Neural progenitor cell (in vitro differentiated cells): ENCODE results near the gene GALNT3. TPM values are rescaled to one million over a fixed set of nuclear protein-coding genes. Genes with fewer than 3 reads are reported as not detected.

Experiments
- DNase-seq: peaks from one replicate; pipeline ENCODE4 v3.0.0-alpha.2; 2016; ENCODE audit warnings: low spot score
- H2AFZ ChIP-seq: fragments of 200-600 bp; sonication (generic); replicated peaks from 2 replicates; pipeline ENCODE4 v1.6.1; 2016; ENCODE audit warnings: antibody characterized with exemption
- H3F3A ChIP-seq: fragments of 200-600 bp; sonication (generic); 2 replicates; pipeline ENCODE4 v1.6.1; 2016; ENCODE audit warnings: antibody characterized with exemption, low read depth
- H3K27ac ChIP-seq: fragments of 200-600 bp; sonication (generic); 2 replicates; pipeline ENCODE4 v1.5.1; 2016; ENCODE audit warnings: mild to moderate bottlenecking
- H3K27me3 ChIP-seq: fragments of 200-600 bp; sonication (generic); 2 replicates; pipeline ENCODE4 v1.6.1; 2016; ENCODE audit warnings: mild to moderate bottlenecking, moderate library complexity
- H3K36me3 ChIP-seq: fragments of 200-600 bp; sonication (generic); 2 replicates; pipeline ENCODE4 v1.5.1; 2016
- H3K4me1 ChIP-seq: fragments of 200-600 bp; sonication (generic); 2 replicates; pipeline ENCODE4 v1.6.1; 2016; ENCODE audit warnings: mixed run types
- H3K4me2 ChIP-seq: fragments of 200-600 bp; sonication (generic); 2 replicates; pipeline ENCODE4 v1.6.1; 2016
- H3K4me3 ChIP-seq: fragments of 200-600 bp; sonication (generic); 2 replicates; pipeline ENCODE4 v1.5.1; 2016
- H3K79me2 ChIP-seq: fragments of 200-600 bp; sonication (generic); 2 replicates; pipeline ENCODE4 v1.6.1; 2016; ENCODE audit warnings: low read depth
- H3K9ac ChIP-seq: fragments of 200-600 bp; sonication (generic); 2 replicates; pipeline ENCODE4 v1.6.1; 2016
- H3K9me3 ChIP-seq: fragments of 200-600 bp; sonication (generic); 2 replicates; pipeline ENCODE4 v1.5.1; 2016; ENCODE audit warnings: low read depth
- H4K20me1 ChIP-seq: fragments of 200-600 bp; sonication (generic); 2 replicates; pipeline ENCODE4 v1.6.1; 2016; ENCODE audit warnings: low read depth
- H3K27ac Mint-ChIP-seq: 3 replicates; pipeline ENCODE4 v1.8.0; 2021; ENCODE audit warnings: mixed read lengths
- H3K27me3 Mint-ChIP-seq: 2 replicates; pipeline ENCODE4 v1.8.0; 2022; ENCODE audit warnings: low read depth, mild to moderate bottlenecking, inconsistent platforms, moderate library complexity, mixed read lengths; ENCODE audit not compliant: insufficient read depth
- H3K36me3 Mint-ChIP-seq: 3 replicates; pipeline ENCODE4 v1.8.0; 2021; ENCODE audit warnings: mixed read lengths
- H3K4me1 Mint-ChIP-seq: 3 replicates; pipeline ENCODE4 v1.8.0; 2021; ENCODE audit warnings: mixed read lengths
- H3K4me3 Mint-ChIP-seq: 3 replicates; pipeline ENCODE4 v1.8.0; 2021; ENCODE audit warnings: mild to moderate bottlenecking, moderate library complexity, mixed read lengths
- H3K9me3 Mint-ChIP-seq: 3 replicates; pipeline ENCODE4 v1.8.0; 2020; ENCODE audit warnings: mixed read lengths
- EZH2 ChIP-seq: fragments of 200-600 bp; sonication (generic); IDR thresholded peaks from 2 replicates; pipeline ENCODE4 v1.6.1; 2017; ENCODE audit warnings: antibody characterized with exemption, mild to moderate bottlenecking, moderate library complexity
- EZH2phosphoT487 ChIP-seq: fragments of 200-600 bp; sonication (generic); IDR thresholded peaks from 2 replicates; pipeline ENCODE4 v1.6.1; 2017; ENCODE audit warnings: antibody characterized with exemption
- total RNA-seq: library from RNA; depleted of rRNA; stranded (reverse); fragments of >200 nt; gene quantifications from 2 replicates; pipeline ENCODE4 v1.2.3, GENCODE V29; 2015; ENCODE audit warnings: low replicate concordance
- TF ChIP-seq, protein P1 (sequence below): fragments of 200-600 bp; sonication (generic); IDR thresholded peaks from 2 replicates; pipeline ENCODE4 v1.5.1; 2017; ENCODE audit warnings: antibody characterized with exemption, mild to moderate bottlenecking

Gene GALNT3
- total RNA-seq, 1 donor from 2014 or later, result 1.9 TPM

DNA sequence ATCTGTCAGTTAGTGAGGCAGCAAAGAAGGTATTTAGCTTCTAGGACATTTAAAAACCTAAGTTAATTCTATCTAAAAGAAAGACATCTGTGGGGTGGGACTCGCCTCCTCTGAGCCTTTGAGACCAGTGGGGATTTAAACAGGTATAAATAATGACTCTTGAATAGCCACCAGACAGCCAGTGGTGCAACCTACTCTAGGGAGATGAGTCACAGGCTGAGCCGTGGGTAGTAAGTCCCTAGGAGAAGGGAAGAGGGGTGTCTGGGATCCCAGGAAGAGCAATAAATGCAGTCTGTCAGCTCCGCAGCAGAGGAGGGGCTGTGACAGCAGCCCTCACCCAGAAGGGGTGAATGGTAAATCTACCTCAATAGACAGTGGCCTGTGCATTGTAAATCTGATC is 43.1 kb upstream of the GALNT3 start:
- Histone ChIP-seq H3K36me3 (no peaks in the 10 kb centered on the region), H3K4me3 (no peak overlapping the region), H3K4me1 (no peaks in the 10 kb centered on the region), H2AFZ (no peak overlapping the region), H3F3A (no peaks in the 10 kb centered on the region), H3K79me2 (no peaks in the 10 kb centered on the region), H3K9me3 (no peaks in the 10 kb centered on the region), H3K27me3 (no peaks in the 10 kb centered on the region), H3K9ac (no peak overlapping the region), H3K27ac (no peak overlapping the region), H3K4me2 (no peak overlapping the region), H4K20me1 (no peaks in the 10 kb centered on the region)
- Mint-ChIP-seq H3K27me3 (no peaks in the 10 kb centered on the region), H3K4me3 (no peak overlapping the region), H3K9me3 (no peaks in the 10 kb centered on the region), H3K36me3 (no peaks in the 10 kb centered on the region), H3K27ac (peak overlapping the region; percentile 14), H3K4me1 (peaks cover 8% of the 10 kb centered on the region)
- DNase-seq, result peak; percentile 18
- TF ChIP-seq EZH2phosphoT487, result no peak
- no peak for TF ChIP-seq EZH2
- TF ChIP-seq, protein P1, sequence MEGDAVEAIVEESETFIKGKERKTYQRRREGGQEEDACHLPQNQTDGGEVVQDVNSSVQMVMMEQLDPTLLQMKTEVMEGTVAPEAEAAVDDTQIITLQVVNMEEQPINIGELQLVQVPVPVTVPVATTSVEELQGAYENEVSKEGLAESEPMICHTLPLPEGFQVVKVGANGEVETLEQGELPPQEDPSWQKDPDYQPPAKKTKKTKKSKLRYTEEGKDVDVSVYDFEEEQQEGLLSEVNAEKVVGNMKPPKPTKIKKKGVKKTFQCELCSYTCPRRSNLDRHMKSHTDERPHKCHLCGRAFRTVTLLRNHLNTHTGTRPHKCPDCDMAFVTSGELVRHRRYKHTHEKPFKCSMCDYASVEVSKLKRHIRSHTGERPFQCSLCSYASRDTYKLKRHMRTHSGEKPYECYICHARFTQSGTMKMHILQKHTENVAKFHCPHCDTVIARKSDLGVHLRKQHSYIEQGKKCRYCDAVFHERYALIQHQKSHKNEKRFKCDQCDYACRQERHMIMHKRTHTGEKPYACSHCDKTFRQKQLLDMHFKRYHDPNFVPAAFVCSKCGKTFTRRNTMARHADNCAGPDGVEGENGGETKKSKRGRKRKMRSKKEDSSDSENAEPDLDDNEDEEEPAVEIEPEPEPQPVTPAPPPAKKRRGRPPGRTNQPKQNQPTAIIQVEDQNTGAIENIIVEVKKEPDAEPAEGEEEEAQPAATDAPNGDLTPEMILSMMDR, result no peak

DNA sequence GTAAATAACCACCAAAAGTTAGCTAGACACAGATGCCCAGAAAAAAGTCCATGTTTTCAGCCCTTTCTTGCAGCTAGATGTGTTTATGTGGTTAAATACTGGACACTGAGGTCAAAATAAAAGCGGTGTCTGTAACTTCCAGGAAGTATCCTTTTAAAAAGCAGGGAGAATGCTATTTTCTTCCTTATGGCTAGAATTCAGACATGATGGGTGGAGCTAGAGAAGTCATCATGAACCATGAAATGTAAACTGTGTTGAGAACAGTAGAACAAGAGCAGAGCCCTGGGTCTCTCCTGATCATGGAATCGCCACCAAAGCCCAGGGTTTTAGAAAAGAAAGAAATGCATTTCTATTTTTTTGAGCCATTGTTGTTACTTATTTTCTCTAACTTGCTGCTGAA is 41.3 kb upstream of the GALNT3 start:
- no peak overlapping the region for H3K27ac ChIP-seq
- no peaks in the 10 kb centered on the region for H3K4me1 ChIP-seq
- no peaks in the 10 kb centered on the region for H3K36me3 ChIP-seq
- H3K9ac ChIP-seq, result no peak overlapping the region
- H3K27me3 ChIP-seq, result no peaks in the 10 kb centered on the region
- Mint-ChIP-seq H3K27ac (no peak overlapping the region), H3K36me3 (no peaks in the 10 kb centered on the region), H3K4me3 (no peak overlapping the region), H3K4me1 (peaks cover 8% of the 10 kb centered on the region), H3K9me3 (no peaks in the 10 kb centered on the region), H3K27me3 (no peaks in the 10 kb centered on the region)
- no peak overlapping the region for H3K4me3 ChIP-seq
- DNase-seq, result no peak
- no peaks in the 10 kb centered on the region for H3K79me2 ChIP-seq
- no peak overlapping the region for H2AFZ ChIP-seq
- H3F3A ChIP-seq, result no peaks in the 10 kb centered on the region
- no peak for TF ChIP-seq EZH2
- TF ChIP-seq, protein P1, result no peak
- TF ChIP-seq EZH2phosphoT487, result no peak
- no peaks in the 10 kb centered on the region for H3K9me3 ChIP-seq
- H3K4me2 ChIP-seq, result no peak overlapping the region
- no peaks in the 10 kb centered on the region for H4K20me1 ChIP-seq

DNA sequence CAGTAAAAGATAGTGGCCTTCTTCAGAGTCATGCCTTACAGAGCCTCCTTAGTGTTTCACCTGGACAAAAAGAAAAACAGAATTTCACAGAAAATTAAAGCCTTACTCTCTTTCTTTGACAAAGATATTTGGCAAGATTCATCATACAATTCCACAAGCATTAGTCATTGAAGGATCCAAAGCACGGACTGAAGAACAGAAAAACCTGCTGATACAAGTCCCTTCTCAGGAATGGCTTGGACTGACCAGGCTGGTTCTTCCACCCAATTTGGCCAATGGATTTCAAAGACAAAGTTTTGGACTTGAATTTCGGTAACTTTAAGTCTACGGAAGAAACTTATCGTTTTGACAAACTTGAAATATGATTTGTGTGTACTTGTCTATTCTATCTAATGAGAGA is 39.1 kb upstream of the GALNT3 start:
- Histone ChIP-seq H2AFZ (no peak overlapping the region), H3F3A (no peaks in the 10 kb centered on the region), H3K36me3 (no peaks in the 10 kb centered on the region), H3K4me3 (no peak overlapping the region), H3K27ac (no peak overlapping the region), H4K20me1 (no peaks in the 10 kb centered on the region), H3K4me1 (no peaks in the 10 kb centered on the region), H3K9ac (no peak overlapping the region), H3K79me2 (no peaks in the 10 kb centered on the region), H3K27me3 (no peaks in the 10 kb centered on the region), H3K4me2 (no peak overlapping the region), H3K9me3 (no peaks in the 10 kb centered on the region)
- TF ChIP-seq EZH2 (no peak), EZH2phosphoT487 (no peak)
- TF ChIP-seq, protein P1, result no peak
- H3K4me1 Mint-ChIP-seq, result peaks cover 8% of the 10 kb centered on the region
- H3K27me3 Mint-ChIP-seq, result no peaks in the 10 kb centered on the region
- H3K36me3 Mint-ChIP-seq, result no peaks in the 10 kb centered on the region
- no peak overlapping the region for H3K4me3 Mint-ChIP-seq
- no peak overlapping the region for H3K27ac Mint-ChIP-seq
- H3K9me3 Mint-ChIP-seq, result no peaks in the 10 kb centered on the region
- no peak for DNase-seq

DNA sequence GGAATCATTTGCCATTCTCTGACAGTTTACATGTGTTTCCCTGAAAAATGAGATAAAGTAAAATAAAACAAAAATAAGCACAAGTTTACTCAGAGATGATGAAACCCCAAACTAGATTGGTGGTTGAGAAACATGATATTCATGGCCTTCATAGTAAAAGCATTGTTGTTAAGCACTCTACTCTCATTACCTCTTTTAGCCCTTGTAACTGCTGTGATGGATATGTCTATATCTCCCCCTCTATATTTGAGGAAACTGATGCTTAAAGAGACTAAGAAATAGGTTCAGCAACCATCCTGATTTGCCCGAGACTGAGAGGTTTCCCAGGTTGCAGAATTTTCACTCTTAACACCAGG is 33.9 kb upstream of the GALNT3 start:
- Mint-ChIP-seq H3K4me1 (peaks cover 8% of the 10 kb centered on the region), H3K27me3 (no peaks in the 10 kb centered on the region), H3K4me3 (no peak overlapping the region), H3K9me3 (no peaks in the 10 kb centered on the region), H3K27ac (no peak overlapping the region), H3K36me3 (no peaks in the 10 kb centered on the region)
- DNase-seq, result no peak
- no peak overlapping the region for H3K4me2 ChIP-seq
- H4K20me1 ChIP-seq, result no peaks in the 10 kb centered on the region
- no peaks in the 10 kb centered on the region for H3K9me3 ChIP-seq
- H3K27me3 ChIP-seq, result no peaks in the 10 kb centered on the region
- H3K36me3 ChIP-seq, result no peaks in the 10 kb centered on the region
- no peak for TF ChIP-seq EZH2
- TF ChIP-seq EZH2phosphoT487, result no peak
- TF ChIP-seq, protein P1, result no peak
- no peak overlapping the region for H3K9ac ChIP-seq
- H3K4me3 ChIP-seq, result no peak overlapping the region
- H3K27ac ChIP-seq, result no peak overlapping the region
- H3F3A ChIP-seq, result no peaks in the 10 kb centered on the region
- H3K4me1 ChIP-seq, result no peaks in the 10 kb centered on the region
- H3K79me2 ChIP-seq, result no peaks in the 10 kb centered on the region
- H2AFZ ChIP-seq, result no peak overlapping the region
